Hepatocyte (in vitro differentiated cells): Measurements from ENCODE around the gene RBFOX2.
"Not testable (repeated sequence)": the region's sequence is repeated elsewhere in the genome, so short reads cannot be mapped to it uniquely, and the experiment has no call there.

Experiments used
- EZH2 ChIP-seq: fragments of 200-600 bp; sonication (generic); IDR thresholded peaks from 2 replicates; pipeline ENCODE4 v1.6.1; 2016; ENCODE audit warnings: antibody characterized with exemption, mild to moderate bottlenecking, borderline replicate concordance
- EZH2phosphoT487 ChIP-seq: fragments of 200-600 bp; sonication (generic); IDR thresholded peaks from one replicate; pipeline ENCODE4 v1.6.1; 2018; ENCODE audit warnings: antibody characterized with exemption, mild to moderate bottlenecking, low read depth, moderate library complexity; ENCODE audit not compliant: unreplicated experiment, severe bottlenecking
- TF ChIP-seq, protein P1 (sequence below): fragments of 200-600 bp; sonication (generic); IDR thresholded peaks from 2 replicates; pipeline ENCODE4 v1.5.1; 2016; ENCODE audit warnings: antibody characterized with exemption, mild to moderate bottlenecking; ENCODE audit not compliant: poor library complexity

DNA sequence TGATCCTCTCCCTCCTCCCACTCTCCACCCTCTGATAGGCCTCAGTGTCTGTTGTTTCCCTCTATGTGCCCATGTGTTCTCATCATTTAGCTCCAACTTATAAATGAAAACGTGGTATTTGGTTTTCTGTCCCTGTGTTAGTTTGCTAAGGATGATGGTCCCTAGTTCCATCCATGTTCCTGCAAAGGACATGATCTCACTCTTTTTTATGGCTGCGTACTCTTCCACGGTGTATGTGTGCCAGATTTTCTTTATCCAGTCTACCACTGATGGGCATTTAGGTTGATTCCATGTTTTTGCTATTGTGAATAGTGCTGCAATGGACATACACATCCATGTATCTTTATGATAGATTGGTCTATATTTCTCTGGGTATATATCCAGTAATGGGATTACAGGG, 15.9 kb upstream of the RBFOX2 start:
- not testable (repeated sequence) for TF ChIP-seq EZH2phosphoT487, EZH2
- TF ChIP-seq, protein P1, sequence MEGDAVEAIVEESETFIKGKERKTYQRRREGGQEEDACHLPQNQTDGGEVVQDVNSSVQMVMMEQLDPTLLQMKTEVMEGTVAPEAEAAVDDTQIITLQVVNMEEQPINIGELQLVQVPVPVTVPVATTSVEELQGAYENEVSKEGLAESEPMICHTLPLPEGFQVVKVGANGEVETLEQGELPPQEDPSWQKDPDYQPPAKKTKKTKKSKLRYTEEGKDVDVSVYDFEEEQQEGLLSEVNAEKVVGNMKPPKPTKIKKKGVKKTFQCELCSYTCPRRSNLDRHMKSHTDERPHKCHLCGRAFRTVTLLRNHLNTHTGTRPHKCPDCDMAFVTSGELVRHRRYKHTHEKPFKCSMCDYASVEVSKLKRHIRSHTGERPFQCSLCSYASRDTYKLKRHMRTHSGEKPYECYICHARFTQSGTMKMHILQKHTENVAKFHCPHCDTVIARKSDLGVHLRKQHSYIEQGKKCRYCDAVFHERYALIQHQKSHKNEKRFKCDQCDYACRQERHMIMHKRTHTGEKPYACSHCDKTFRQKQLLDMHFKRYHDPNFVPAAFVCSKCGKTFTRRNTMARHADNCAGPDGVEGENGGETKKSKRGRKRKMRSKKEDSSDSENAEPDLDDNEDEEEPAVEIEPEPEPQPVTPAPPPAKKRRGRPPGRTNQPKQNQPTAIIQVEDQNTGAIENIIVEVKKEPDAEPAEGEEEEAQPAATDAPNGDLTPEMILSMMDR, result not testable (repeated sequence)
